ENCODE results near the gene GOLGA6L1. TPM values are rescaled to one million over a fixed set of nuclear protein-coding genes. Genes with fewer than 3 reads are reported as not detected.

GOLGA6L1 gene
- 0.05 TPM in 1 of 5 replicates, not detected in the others for total RNA-seq (2022; extraction: Qiagen RNA extraction; ENCODE audit: low read depth)

GRCh38 chr15:23136722-23137121 is at the start of gene GOLGA6L1:
Gene GOLGA6L1, minus strand, starts transcription at chr15:23136822. Its CDS starts 91 bp downstream, at chr15:23136731.

Other genes starting within 250 kb of the GOLGA6L1 start
- gene CYFIP1, start 156.5 kb downstream of the GOLGA6L1 start, total RNA-seq (2022; extraction: Qiagen RNA extraction; ENCODE audit: low read depth): 70.9 to 87.4 TPM (median 79.6 TPM) in 5 replicates
- gene TUBGCP5, start 97.3 kb downstream of the GOLGA6L1 start, total RNA-seq (2022; extraction: Qiagen RNA extraction; ENCODE audit: low read depth): 21.6 to 28.1 TPM (median 25.8 TPM) in 5 replicates
- gene GOLGA6L26, start 197.4 kb upstream of the GOLGA6L1 start, total RNA-seq (2022; extraction: Qiagen RNA extraction; ENCODE audit: low read depth): not detected in 5 replicates
- gene GOLGA8S, start 217.9 kb upstream of the GOLGA6L1 start, total RNA-seq (2022; extraction: Qiagen RNA extraction; ENCODE audit: low read depth): 0.07 to 0.19 TPM (median 0.17 TPM) in 5 replicates